GM18502 (cell line): ENCODE data around the gene ZPBP.

Source experiments
- ATAC-seq: cut with Tn5 transposase; IDR thresholded peaks from one replicate; pipeline ENCODE4 v1.9.1; 2021; ENCODE audit warnings: mild to moderate bottlenecking; ENCODE audit not compliant: unreplicated experiment, poor library complexity

The ZPBP gene, protein sequence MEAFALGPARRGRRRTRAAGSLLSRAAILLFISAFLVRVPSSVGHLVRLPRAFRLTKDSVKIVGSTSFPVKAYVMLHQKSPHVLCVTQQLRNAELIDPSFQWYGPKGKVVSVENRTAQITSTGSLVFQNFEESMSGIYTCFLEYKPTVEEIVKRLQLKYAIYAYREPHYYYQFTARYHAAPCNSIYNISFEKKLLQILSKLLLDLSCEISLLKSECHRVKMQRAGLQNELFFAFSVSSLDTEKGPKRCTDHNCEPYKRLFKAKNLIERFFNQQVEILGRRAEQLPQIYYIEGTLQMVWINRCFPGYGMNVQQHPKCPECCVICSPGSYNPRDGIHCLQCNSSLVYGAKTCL

DNA sequence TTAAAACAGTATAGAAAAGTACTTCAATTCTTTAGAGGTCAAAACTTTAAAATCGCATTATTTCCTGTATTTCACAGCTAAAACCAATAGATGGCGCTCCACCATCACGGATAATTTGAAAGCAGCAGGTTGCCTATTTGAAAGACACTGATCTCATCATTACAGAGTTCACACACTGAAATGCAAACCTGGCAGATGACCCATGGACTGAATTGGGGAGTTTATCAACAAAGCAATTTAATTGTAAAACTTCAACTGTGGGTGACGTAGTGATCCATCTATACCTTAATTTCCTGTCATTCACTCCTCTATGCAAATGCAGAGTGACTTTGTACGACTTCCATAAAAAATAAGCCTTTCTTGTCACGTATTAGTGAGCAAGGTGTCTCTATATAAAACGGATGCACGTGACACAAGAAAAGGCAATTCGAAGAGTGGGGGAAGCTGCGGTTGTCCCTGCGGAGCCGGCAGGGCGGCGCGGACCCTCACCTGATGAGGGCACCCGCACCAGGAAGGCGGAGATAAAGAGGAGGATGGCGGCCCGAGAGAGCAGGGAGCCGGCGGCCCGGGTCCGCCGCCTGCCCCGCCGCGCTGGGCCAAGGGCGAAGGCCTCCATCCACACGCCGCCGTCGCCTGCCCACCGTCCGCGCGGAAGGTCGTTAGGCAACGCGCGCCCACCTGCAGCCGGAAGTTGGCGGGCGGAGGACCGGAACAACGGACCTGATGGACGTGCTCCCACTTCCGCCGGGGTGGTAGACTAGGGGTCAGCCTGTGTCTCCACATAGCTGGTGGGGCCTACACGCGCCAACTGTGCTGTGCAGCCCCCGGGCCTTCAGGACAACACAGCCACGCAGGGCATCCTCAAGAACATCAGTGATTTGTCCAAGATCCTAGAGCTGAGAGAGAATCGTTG is at the start of gene ZPBP:
Gene ZPBP, minus strand, starts transcription at position 668 of the 913 bp plus-strand sequence. Its CDS starts 52 bp downstream, at position 616.
- ATAC-seq = peak; percentile 79

DNA sequence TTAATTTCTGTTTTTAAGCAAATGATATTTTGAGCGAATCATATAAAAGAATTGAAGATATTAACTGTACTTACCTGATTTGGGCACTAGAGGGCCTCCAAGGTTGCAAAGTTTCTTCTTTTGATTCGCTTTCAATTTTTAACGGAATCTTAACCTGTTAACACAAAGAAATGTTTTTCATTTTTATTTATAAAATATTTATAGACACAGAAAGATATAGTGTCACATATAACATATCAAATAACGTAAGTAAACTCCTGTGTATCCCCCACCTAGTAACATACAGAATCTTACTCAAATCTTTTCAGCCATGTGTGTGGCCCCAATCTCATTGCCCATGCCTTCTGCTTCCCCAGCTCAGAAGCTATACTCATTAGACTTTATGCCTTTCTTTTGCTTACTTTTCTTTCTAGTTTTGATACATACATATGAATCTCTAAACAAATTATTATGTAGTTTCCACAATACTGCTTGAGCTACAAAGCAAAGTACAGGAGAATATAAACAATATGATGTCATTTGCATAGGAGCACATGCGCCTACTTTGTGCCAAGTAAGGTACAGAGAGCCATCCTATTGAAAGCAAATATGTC is 49.5 kb upstream of the ZPBP start:
- peak; percentile 47 for ATAC-seq

DNA sequence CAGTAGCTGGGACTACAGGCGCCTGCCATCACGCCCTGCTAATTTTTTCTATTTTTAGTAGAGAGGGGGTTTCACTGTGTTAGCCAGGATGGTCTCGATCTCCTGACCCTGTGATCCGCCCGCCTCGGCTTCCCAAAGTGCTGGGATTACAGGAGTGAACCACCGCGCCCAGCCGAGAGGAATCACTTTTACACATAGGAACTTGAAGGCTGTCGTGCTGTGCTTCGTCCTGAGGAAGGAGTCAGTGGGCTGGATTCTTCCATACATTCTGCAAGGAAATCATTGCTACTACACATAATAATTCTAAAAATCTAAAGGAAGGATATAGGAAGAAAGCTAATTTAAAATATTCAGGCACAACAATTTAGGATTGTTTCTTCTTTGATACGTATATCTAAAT is 48.8 kb upstream of the ZPBP start:
- no peak for ATAC-seq

DNA sequence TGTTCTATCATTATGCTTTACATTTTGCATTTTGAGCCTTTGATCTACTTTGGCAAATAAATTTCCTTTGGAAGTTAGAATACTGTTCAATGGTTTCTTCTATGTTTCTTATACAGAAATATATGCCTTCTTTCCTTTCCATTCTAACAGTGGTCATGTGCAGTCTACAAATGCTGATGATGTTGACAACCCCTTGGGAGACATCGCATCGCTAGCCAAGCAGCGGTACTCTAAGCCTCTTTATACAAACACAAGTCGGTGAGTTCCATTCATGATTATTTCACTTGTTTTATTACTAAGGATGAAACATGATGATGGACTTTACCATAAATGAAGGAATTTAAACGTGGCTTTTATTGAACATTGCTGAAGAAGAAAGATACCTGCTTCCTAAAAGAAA is 48.1 kb upstream of the ZPBP start:
- ATAC-seq = no peak

DNA sequence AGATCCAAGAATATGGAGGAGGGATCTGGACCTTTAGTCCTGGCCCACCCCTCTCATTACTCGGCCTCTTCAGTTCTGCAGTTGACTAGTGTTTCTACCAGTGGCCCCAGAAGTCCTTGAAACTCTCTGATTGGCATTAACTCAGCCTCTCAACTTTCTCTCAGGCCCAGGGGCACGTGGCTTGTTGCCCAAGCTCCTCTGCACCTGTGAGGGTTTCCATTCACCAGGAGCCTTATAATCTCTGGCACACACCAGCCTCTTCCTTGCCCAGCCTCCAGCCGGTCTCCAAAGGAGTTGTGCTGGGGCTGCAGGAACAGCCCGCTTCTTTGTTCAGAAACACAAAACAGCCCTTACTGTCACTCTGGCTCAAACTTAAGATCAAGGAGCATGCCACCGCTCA is 47.6 kb upstream of the ZPBP start:
- no peak for ATAC-seq

DNA sequence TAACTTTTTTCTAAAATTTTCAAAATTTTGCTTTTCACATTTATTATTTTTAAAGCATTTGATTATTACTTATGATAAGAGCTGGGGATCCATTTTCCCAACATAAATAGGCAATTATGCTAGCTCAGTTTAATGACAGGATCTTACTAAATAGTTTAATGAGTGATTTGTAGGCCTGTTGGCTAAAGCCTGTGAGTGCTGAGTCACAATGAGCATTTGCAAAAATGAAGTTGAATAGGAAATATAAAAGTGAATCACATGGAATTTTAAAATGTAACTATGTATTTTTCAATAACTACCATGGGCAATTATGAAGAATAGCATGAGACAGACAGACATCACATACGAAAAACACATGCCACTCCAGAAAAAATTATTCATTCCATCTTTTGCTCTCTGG is 45.1 kb upstream of the ZPBP start:
- no peak for ATAC-seq

DNA sequence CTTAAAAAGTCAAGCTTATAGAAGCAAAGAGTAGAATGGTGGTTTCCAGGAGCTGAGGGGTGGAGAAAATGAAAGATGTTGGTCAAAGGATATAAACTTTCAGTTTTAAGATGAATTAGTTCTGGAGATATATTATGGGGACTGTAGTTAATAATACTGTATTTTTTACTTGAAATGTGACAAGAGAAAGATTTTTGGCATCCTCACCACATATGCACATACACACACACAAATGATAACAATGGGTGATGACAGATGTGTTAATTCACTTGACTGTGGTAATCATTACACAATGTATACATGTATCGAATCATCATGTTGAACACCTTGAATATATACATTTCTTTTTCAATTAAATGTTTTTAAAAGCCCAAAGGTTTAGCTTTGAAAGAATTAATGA is 32.7 kb upstream of the ZPBP start:
- ATAC-seq = no peak

GRCh38 chr7:50121286-50121685 is 28.2 kb upstream of the ZPBP start:
- peak; percentile 85 for ATAC-seq

- peak; percentile 77 for ATAC-seq
Observed at GRCh38 chr7:50119815-50120637, 27.0 kb upstream of the ZPBP start.

GRCh38 chr7:50112250-50112649 is 19.2 kb upstream of the ZPBP start:
- ATAC-seq = no peak

DNA sequence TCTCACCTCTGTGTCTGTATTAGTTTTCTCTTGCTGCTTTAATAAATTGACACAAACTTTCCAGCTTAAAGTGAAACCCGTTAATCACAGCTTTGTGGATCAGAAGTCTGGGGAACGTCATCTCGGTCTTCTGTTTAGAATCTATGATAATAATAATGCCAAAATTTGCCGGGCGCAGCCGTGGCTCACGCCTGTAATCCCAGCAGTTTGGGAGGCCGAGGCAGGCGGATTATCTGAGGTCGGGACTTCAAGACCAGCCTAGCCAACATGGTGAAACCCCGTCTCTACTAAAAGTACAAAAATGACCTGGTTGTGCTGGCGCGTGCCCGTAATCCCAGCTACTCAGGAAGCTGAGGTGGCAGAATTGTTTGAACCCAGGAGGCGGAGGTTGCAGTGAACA is 8.8 kb upstream of the ZPBP start:
- no peak for ATAC-seq

- no peak for ATAC-seq
Observed at GRCh38 chr7:50095634-50096033, 2.6 kb upstream of the ZPBP start.

DNA sequence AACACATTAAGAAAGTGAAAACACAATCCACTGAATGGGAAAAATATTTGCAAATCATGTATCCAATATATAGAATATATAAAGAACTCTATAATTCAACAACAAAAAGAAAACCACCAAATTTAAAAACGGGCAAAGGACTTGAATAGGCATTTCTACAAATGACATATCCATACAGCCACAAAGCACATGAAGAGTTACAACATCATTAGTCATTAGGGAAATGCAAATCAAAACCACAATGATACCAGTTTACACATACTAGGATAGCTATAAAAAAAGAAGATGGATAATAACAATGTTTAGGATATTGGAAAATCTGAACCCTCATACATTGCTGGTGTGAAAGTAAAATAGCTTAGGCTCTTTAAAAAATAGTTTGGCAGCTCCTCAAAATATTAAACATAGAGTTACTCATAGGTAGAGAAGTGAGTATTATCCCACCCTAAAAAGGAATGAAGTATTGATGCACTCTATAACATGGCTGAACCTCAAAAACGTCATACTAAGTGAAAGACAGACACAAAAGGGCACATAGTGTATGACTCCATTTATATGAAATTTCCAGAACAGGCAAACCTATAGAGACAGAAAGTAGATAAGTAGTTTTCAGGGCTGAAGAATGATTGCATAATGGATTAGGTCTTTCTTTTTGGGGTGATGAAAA is 4.5 kb downstream of the ZPBP start:
- no peak for ATAC-seq

DNA sequence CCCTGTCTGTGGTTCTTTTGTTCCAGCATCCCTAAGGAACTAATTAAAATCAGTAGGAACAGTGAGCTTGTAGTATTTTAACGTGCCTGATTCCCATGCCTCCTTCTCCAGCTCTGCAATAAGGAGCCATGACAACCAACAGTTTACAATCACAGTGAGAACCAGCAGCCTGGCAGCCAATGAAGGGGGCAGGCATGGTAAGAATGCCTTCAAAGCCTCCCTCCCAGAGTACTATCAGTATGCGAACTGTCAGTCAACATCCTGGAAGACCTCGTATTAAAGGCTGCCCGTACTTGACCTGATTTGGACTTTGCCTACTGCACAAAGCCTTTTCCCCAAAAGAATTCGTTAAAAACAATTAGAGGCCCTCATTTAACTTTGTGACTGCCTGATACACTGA is 7.7 kb downstream of the ZPBP start:
- ATAC-seq = no peak

DNA sequence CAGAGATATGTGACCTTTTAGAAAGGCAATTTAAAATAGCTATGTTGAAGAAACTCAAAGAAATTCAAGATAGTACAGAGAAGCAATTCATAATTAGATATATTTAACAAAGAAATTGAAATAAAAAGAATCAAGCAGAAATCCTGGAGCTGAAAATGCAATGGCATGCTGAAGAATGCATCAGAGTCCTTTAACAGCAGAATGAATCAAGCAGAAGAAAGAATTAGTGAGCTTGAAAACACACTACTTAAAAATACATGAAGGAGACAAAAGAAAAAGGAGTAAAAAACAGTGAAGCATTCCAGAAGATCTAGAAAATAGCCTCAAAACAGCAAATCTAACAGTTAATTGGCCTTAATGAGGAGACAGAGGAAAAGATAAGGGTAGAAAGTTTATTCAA is 20.0 kb downstream of the ZPBP start:
- no peak for ATAC-seq

DNA sequence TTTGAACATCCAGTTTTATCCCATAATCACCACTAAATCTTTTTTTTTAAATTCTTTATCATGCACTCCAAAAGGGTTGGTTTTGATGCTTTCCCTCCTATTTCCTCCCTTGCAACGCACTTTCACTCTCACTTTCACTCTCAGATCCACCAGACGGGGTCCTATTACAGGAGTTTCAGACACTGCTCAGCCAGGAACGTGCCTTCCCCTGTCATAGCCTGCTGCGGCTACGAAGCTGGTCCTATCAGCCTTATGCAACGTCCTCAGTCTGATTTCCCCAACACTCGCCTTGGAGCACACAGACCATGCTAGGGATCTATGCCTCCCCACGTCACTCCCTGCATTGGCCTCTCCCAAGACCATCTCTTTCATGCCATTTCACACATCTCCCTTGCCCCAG is 23.4 kb downstream of the ZPBP start:
- peak; percentile 95 for ATAC-seq

- ATAC-seq = peak; percentile 70
Observed at GRCh38 chr7:50068850-50069551, 24.0 kb downstream of the ZPBP start.

GRCh38 chr7:50068026-50068425 is 25.0 kb downstream of the ZPBP start:
- ATAC-seq = peak; percentile 43

GRCh38 chr7:50062951-50063350 is 30.1 kb downstream of the ZPBP start:
- no peak for ATAC-seq
